ENCODE results near the gene ULK3.

GRCh38 chr15:74817370-74817737 lies 25.6 kb downstream of the ULK3 start:
- TF ChIP-seq POLR2A (IDR thresholded peaks at IDR 0.05; ENCODE audit: low read depth, low read length) (no peak), EZH2 (IDR thresholded peaks at IDR 0.05; ENCODE audit: borderline replicate concordance, low read depth, low read length, severe bottlenecking) (no peak), MAX (IDR thresholded peaks at IDR 0.05; ENCODE audit: insufficient read depth, insufficient read length) (no peak), FOS (IDR thresholded peaks at IDR 0.05; ENCODE audit: borderline replicate concordance, insufficient read depth, low read length) (no peak), POLR2AphosphoS5 (IDR thresholded peaks at IDR 0.05; ENCODE audit: insufficient read depth, low read depth, low read length) (no peak), JUN (IDR thresholded peaks at IDR 0.05; ENCODE audit: borderline replicate concordance, insufficient read depth, insufficient read length, low read depth) (no peak)
- TF ChIP-seq, protein P1, sequence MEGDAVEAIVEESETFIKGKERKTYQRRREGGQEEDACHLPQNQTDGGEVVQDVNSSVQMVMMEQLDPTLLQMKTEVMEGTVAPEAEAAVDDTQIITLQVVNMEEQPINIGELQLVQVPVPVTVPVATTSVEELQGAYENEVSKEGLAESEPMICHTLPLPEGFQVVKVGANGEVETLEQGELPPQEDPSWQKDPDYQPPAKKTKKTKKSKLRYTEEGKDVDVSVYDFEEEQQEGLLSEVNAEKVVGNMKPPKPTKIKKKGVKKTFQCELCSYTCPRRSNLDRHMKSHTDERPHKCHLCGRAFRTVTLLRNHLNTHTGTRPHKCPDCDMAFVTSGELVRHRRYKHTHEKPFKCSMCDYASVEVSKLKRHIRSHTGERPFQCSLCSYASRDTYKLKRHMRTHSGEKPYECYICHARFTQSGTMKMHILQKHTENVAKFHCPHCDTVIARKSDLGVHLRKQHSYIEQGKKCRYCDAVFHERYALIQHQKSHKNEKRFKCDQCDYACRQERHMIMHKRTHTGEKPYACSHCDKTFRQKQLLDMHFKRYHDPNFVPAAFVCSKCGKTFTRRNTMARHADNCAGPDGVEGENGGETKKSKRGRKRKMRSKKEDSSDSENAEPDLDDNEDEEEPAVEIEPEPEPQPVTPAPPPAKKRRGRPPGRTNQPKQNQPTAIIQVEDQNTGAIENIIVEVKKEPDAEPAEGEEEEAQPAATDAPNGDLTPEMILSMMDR (IDR thresholded peaks at IDR 0.05; ENCODE audit: extremely low read depth in 1 of 2, insufficient read depth in 1 of 2, low read depth in 1 of 2, low read length in 2 of 2), result peak in 1 of 2 donors; percentile 60

All from endothelial cell of umbilical vein (primary cell).